ENCODE data around the gene NCOA5. TPM values are rescaled to one million over a fixed set of nuclear protein-coding genes. Genes with fewer than 3 reads are reported as not detected.

Gene NCOA5
- total RNA-seq, 4 donors from 2014 or later = 14.7 to 21.5 (median 19.0) TPM

GRCh38 chr20:46089167-46089416 lies 670 bp downstream of the NCOA5 start:
- DNase-seq (peak in 1 of 2 donors; percentile 25), ATAC-seq (peak; percentile 19 to 43)
- H3K4me1 ChIP-seq = peaks cover 51 to 54% of the 10 kb centered on the region in 2 donors
- H3K27ac ChIP-seq = peak overlapping the region; percentile 89 to 98 (median 95)
- no peaks in the 10 kb centered on the region for H3K27me3 ChIP-seq
- H3K9me3 ChIP-seq = no peaks in the 10 kb centered on the region
- in situ Hi-C loops (cut with MboI; ENCODE audit: low sequenced_read_pairs in 4 of 4) (loop anchor here in 3 of 4 donors (25.0 kb wide), 1 partner anchor 277 kb away; the partner anchor contains the start of gene UBE2C (in 3 of the 3)), intact Hi-C loops (cut with DNase I; ENCODE audit: low total_unique reads) (loop anchor here (1.0 to 5.0 kb wide), 5 partner anchors 66 to 297 kb away; partner anchors contain the start of genes DNTTIP1, PCIF1 and WFDC3)
- no peaks in the 10 kb centered on the region for H3K36me3 ChIP-seq
- peak overlapping the region; percentile 79 to 94 (median 88) for H3K4me3 ChIP-seq
- TF ChIP-seq POLR2A (IDR thresholded peaks at IDR 0.05) = no peak
- no peak for TF ChIP-seq CTCF (IDR thresholded peaks at IDR 0.05 in 4 of 5, conservative IDR thresholded peaks at IDR 0.05 in 1 of 5)

- intact Hi-C loops (cut with DNase I; ENCODE audit: low total_unique reads) (loop anchor here (1.0 to 5.0 kb wide), 5 partner anchors 66 to 296 kb away; partner anchors contain the start of genes DNTTIP1, PCIF1 and WFDC3), in situ Hi-C loops (cut with MboI; ENCODE audit: low sequenced_read_pairs in 4 of 4) (loop anchor here in 3 of 4 donors (25.0 kb wide), 1 partner anchor 276 kb away; the partner anchor contains the start of gene UBE2C (in 3 of the 3))
- Histone ChIP-seq H3K27ac (peak overlapping the region; percentile 89 to 98 (median 95)), H3K27me3 (no peaks in the 10 kb centered on the region), H3K4me1 (peaks cover 56 to 59% of the 10 kb centered on the region in 2 donors), H3K4me3 (peak overlapping the region; percentile 79 to 94 (median 88)), H3K9me3 (no peaks in the 10 kb centered on the region), H3K36me3 (no peaks in the 10 kb centered on the region)
- no peak for TF ChIP-seq CTCF (IDR thresholded peaks at IDR 0.05 in 4 of 5, conservative IDR thresholded peaks at IDR 0.05 in 1 of 5)
- no peak for TF ChIP-seq POLR2A (IDR thresholded peaks at IDR 0.05)
- DNase-seq (no peak), ATAC-seq (no peak)
Observed at GRCh38 chr20:46088409-46089166, 1.2 kb downstream of the NCOA5 start.

GRCh38 chr20:46087161-46087560 lies 2.6 kb downstream of the NCOA5 start:
- Histone ChIP-seq H3K4me3 (no peak overlapping the region), H3K27ac (peak overlapping the region; percentile 17 to 89 (median 29)), H3K9me3 (no peaks in the 10 kb centered on the region), H3K36me3 (no peaks in the 10 kb centered on the region), H3K4me1 (peaks cover 70 to 73% of the 10 kb centered on the region in 2 donors), H3K27me3 (no peaks in the 10 kb centered on the region)
- intact Hi-C loops (cut with DNase I; ENCODE audit: low total_unique reads) = loop anchor here (5.0 kb wide), 3 partner anchors 155 to 295 kb away; partner anchors contain the start of genes DNTTIP1, PCIF1 and WFDC3
- no peak for ATAC-seq
- in situ Hi-C loops (cut with MboI; ENCODE audit: low sequenced_read_pairs in 4 of 4) = loop anchor here in 3 of 4 donors (25.0 kb wide), 1 partner anchor 275 kb away; the partner anchor contains the start of gene UBE2C (in 3 of the 3)
- no peak for DNase-seq
- TF ChIP-seq CTCF (IDR thresholded peaks at IDR 0.05 in 4 of 5, conservative IDR thresholded peaks at IDR 0.05 in 1 of 5) (peak in 3 of 5 experiments; percentile 20 to 36 (median 28)), POLR2A (IDR thresholded peaks at IDR 0.05) (no peak)

- DNase-seq (no peak), ATAC-seq (no peak)
- H3K27me3 ChIP-seq = no peaks in the 10 kb centered on the region
- TF ChIP-seq POLR2A (IDR thresholded peaks at IDR 0.05) = no peak
- TF ChIP-seq CTCF (IDR thresholded peaks at IDR 0.05 in 4 of 5, conservative IDR thresholded peaks at IDR 0.05 in 1 of 5) = no peak
- H3K4me3 ChIP-seq = peak overlapping the region in 1 of 4 donors; percentile 7
- H3K36me3 ChIP-seq = no peaks in the 10 kb centered on the region
- peaks cover 84 to 87% of the 10 kb centered on the region in 2 donors for H3K4me1 ChIP-seq
- intact Hi-C loops (cut with DNase I; ENCODE audit: low total_unique reads) (loop anchor here (5.0 kb wide), 3 partner anchors 153 to 293 kb away; partner anchors contain the start of genes DNTTIP1, PCIF1 and WFDC3), in situ Hi-C loops (cut with MboI; ENCODE audit: low sequenced_read_pairs in 4 of 4) (loop anchor here in 3 of 4 donors (25.0 kb wide), 1 partner anchor 273 kb away; the partner anchor contains the start of gene UBE2C (in 3 of the 3))
- H3K27ac ChIP-seq = peak overlapping the region in 3 of 4 donors; percentile 19 to 52 (median 32)
- H3K9me3 ChIP-seq = no peaks in the 10 kb centered on the region
Observed at GRCh38 chr20:46085179-46085851, 4.4 kb downstream of the NCOA5 start.
